CD4-positive, alpha-beta T cell treated with Interleukin-6 for 4 hours (primary cell): Measurements from ENCODE around the gene ZNRF3.

Experiments
- DNase-seq: peaks from one replicate; pipeline ENCODE4 v3.0.0-alpha.2; 2020; ENCODE audit warnings: mixed read lengths

The ZNRF3 gene

DNA sequence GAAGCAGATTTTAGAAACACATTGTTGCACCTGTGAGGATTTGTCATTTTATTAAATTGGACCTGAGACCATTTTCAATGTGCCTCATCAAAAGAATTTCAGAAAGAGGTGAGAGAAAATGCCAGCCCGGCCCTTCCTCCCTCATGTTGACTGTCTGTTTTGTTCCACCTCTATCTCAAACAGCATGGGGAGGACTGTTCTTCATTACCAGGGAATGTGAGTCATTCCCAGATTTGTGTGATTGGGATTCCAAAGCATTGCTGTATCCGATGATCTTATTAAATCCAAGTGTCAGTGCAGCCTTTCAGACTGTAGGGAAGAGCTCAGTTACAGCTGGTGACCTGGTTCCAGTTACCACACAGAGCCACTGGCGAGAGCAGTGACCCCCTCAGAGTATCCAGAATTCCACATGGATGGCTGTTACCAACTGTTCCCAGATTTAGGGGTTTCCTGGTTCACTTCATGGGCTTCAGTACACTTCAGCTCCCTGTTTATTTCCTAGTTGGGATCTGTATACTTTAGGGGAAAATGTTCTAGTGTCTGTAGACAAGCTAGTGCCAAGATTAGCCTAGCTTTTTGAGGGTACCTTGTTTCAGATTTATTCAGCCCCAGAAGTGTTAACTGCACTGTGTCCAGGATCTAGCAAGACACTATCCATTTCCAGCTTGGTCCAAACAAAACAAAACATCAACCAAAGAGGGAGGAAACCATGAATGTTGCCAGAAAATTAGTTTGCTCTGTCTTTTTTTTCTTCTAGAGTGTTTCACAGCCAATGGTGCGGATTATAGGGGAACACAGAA, 210.3 kb downstream of the ZNRF3 start:
- no peak for DNase-seq

DNA sequence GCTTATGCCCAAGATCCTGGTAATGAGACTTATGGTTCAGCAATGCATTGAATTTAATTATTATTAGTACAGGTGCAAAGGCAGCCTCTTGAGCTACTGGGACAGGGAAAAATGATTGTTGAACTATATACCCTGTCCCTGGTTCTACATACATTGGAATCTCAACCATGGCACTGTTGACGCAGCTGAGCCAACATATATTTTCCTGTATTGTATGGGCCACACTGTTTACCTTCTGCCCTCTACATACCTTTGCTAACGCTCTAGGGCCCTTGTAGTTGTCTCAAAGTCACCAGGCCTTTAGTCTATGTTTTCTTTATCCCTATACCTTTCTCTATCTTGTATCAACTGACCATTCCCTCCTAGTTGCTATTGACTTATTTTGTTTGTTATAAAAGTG, 212.1 kb downstream of the ZNRF3 start:
- DNase-seq = no peak

DNA sequence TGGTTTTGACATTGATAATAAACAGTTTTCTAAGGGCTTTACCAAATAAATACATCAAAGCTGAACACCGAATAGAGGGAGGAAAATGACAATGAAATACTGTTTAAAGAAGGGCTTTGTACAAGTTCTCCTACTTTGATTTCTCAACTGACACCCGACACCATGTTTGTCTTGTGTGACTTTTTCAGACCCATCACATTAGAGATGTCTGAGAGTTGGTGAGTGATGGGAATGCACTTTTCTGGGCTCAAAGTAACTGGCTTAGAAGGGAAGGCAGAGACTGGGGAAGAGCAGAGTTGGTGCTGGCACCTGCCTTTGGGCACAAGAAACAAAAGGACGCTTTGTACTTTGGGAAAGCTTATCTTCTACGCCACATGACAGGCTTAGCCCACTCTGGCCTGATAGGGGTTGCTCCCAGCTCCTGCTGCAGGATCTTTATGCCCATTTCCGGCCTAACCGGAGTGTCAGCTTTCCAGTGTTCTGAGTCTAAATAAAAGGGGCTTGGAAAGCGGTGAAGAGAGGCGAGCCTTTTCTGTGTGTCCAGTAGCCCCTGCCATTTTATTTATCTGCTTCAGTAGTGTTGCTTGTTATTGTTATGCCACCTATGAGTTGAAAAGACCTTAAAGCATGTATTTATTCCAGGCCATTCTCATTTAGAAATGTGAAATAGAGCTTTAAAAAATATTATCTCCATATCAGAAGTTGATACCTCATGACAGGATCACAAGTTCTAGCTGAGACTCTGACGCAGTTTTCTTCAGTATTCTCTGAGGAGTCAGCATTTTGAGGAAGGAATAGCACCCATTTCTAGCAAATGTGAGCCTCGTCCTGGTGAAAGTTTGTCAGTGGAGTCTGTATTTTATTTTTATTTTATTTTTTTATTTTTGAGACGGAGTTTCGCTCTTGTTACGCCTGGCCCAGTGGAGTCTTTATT, 213.6 kb downstream of the ZNRF3 start:
- no peak for DNase-seq

DNA sequence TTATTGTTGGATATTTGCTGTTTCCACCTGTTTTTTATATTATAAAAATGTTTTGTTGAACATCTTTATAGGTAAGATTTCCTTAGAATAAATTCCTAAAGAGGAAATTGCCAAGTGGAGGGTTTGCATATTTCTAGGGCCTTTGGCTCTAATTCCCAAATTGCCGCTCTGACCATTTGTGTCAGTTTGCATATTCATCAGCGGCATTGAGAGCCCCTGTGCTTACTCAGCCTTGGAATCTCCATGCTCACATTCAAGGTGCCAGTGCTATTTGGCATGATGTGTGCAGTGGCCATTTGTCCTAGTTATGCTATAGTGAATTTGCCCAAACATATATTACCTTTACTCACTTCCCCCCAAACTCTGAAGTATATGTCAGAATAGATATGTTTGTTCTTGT, 214.9 kb downstream of the ZNRF3 start:
- DNase-seq = no peak

DNA sequence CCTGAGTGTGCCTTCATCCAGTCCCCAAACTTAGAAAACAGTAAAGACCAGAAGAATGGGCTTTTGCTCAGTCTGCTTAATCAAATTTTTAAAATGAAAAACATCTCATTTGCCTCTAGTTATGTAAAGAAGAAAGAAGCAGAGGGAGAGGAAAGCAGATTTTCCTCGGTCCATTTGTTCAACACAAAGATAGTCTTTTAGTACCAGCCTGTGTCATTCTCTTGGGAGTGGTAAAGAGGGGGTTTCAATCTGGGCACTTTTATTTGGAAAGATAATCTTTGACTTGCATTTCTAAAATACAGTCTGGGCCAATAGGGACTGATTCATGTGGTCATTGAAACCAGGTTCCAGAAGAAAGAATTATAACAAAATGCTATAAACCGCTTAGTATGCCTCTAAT, 218.9 kb downstream of the ZNRF3 start:
- no peak for DNase-seq

DNA sequence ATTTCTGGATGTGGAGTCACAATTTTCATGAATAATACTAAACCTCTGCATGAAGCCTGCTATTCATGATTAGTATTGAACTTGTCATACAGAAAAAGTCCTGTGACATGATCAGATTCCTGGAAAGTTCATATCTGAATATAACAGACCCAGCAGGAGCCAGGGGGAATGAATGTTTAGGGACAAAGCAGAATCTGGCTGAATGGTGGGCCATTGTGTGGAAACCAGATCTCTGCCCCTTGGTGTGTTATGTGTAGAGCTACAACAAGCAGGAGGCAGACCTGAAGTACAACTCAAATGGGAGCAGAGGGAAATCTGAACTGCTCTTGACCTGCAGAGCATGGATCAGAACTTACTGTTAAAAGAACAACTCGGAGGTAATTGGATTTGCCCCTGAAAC, 219.7 kb downstream of the ZNRF3 start:
- no peak for DNase-seq

DNA sequence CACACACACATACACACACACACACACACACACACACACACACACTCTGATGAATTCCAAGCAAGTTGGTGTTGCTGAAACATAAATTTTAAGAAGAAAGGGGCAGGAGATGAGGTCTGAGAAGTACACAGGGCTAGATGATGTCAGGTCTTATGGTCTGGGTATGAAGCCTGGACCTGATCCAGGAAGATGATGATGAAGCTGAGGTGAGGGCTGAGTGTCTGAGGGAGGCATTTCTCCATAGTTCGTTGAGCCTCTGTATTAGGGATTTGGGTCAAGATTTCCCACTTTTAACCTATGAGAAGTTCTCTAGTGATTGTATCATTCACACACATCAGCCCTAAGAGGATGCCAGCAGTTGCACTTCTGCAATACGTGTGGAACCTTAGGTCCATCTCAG, 222.1 kb downstream of the ZNRF3 start:
- no peak for DNase-seq

DNA sequence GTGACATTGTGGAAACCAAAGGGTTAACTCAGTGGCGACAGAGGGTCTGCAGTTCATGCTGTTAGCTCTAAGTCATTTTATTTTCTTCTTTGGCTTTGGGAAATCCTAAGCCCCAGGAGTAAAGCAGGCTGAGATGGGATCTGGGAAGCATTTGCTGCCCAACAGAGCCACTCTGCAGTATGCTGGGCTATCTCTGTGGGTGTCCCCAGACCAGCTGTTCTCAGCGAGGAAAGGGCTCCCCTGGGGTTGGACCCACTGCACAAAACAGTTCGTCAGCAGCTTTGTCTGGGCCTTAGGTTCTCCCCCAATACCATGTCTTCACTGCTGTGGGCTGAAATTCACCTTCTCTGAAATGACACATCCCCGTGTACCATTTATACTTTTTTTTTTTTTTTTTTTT, 223.5 kb downstream of the ZNRF3 start:
- no peak for DNase-seq
